ENCODE measurements around the gene ARHGAP26.
A peak's percentile ranks its signal among the peaks of the same experiment; 100 is the strongest.

The ARHGAP26 gene

DNA sequence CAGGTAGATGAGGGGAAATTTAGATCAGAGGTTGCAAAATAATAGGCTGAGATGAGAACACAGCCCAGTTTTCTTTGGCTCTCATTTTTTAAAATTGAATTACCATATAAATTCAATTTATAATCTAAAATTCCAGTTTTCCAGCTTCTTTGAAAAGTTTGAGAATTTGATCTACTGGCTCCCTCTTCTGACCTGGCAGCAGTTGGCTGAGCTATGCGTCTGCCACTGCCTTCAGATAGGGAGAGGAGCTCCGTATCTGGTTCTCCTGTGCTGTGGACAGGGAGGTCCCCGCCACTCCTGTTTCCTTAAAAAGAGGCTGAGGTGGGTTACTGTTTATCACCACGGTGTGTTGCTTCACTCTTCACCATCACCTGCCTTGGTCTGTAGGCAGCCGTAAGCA lies 103.7 kb downstream of the ARHGAP26 start:
- H3K4me1 ChIP-seq, result no peaks in the 10 kb centered on the region
- no peak for DNase-seq (ENCODE audit: low spot score in 2 of 2)
- H3K9me3 ChIP-seq, result no peaks in the 10 kb centered on the region
- in situ Hi-C loops (cut with MboI; ENCODE audit: low sequenced_read_pairs), result no loop called here
- H3K27me3 ChIP-seq (ENCODE audit: low read depth), result no peaks in the 10 kb centered on the region
- H3K36me3 ChIP-seq (replicated peaks), result no peaks in the 10 kb centered on the region
- no peak overlapping the region for H3K4me3 ChIP-seq

- no peak for DNase-seq (ENCODE audit: low spot score in 2 of 2)
- Histone ChIP-seq H3K27me3 (ENCODE audit: low read depth) (no peaks in the 10 kb centered on the region), H3K4me3 (no peak overlapping the region), H3K4me1 (no peaks in the 10 kb centered on the region), H3K36me3 (replicated peaks) (no peaks in the 10 kb centered on the region), H3K9me3 (no peaks in the 10 kb centered on the region)
- in situ Hi-C loops (cut with MboI; ENCODE audit: low sequenced_read_pairs), result no loop called here
Measured at GRCh38 chr5:142874540-142874939, 104.4 kb downstream of the ARHGAP26 start.

DNA sequence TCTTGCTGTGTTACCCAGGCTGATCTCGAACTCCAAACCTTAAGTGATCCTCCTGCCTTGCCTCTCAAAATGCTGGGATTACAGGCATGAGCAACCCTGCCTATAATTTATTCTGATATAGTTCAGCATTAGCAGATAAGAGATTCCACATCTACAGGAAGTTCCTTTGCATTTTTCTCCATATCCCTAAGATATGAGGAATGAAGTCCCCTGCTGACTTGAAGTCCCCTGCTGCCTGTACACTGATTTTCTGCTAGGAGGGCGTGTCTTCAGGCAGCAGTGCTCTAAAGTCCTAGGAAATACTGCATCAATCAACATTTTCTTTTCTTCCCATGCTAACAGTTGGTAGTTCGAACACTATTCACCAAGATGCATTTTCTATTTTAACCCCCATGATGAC lies 105.8 kb downstream of the ARHGAP26 start:
- Histone ChIP-seq H3K4me3 (no peak overlapping the region), H3K4me1 (no peaks in the 10 kb centered on the region), H3K9me3 (no peaks in the 10 kb centered on the region), H3K36me3 (replicated peaks) (no peaks in the 10 kb centered on the region), H3K27me3 (ENCODE audit: low read depth) (no peaks in the 10 kb centered on the region)
- DNase-seq (ENCODE audit: low spot score in 2 of 2), result no peak
- in situ Hi-C loops (cut with MboI; ENCODE audit: low sequenced_read_pairs), result loop anchor here (25.0 kb wide), 2 partner anchors 264 to 714 kb away; no protein-coding TSS in a partner anchor

- Histone ChIP-seq H3K4me1 (no peaks in the 10 kb centered on the region), H3K27me3 (ENCODE audit: low read depth) (no peaks in the 10 kb centered on the region), H3K9me3 (no peaks in the 10 kb centered on the region), H3K36me3 (replicated peaks) (no peaks in the 10 kb centered on the region), H3K4me3 (no peak overlapping the region)
- in situ Hi-C loops (cut with MboI; ENCODE audit: low sequenced_read_pairs), result loop anchor here (25.0 kb wide), 2 partner anchors 265 to 715 kb away; no protein-coding TSS in a partner anchor
- DNase-seq (ENCODE audit: low spot score in 2 of 2), result no peak
Measured at GRCh38 chr5:142876817-142877216, 106.6 kb downstream of the ARHGAP26 start.

- Histone ChIP-seq H3K9me3 (no peaks in the 10 kb centered on the region), H3K4me3 (no peak overlapping the region), H3K4me1 (no peaks in the 10 kb centered on the region), H3K27me3 (ENCODE audit: low read depth) (no peaks in the 10 kb centered on the region), H3K36me3 (replicated peaks) (no peaks in the 10 kb centered on the region)
- DNase-seq (ENCODE audit: low spot score in 2 of 2), result no peak
- in situ Hi-C loops (cut with MboI; ENCODE audit: low sequenced_read_pairs), result loop anchor here (25.0 kb wide), 2 partner anchors 266 to 716 kb away; no protein-coding TSS in a partner anchor
Measured at GRCh38 chr5:142878111-142878510, 107.9 kb downstream of the ARHGAP26 start.

- H3K9me3 ChIP-seq, result no peaks in the 10 kb centered on the region
- in situ Hi-C loops (cut with MboI; ENCODE audit: low sequenced_read_pairs), result loop anchor here (25.0 kb wide), 2 partner anchors 266 to 716 kb away; no protein-coding TSS in a partner anchor
- no peak overlapping the region for H3K4me3 ChIP-seq
- H3K27me3 ChIP-seq (ENCODE audit: low read depth), result no peaks in the 10 kb centered on the region
- no peaks in the 10 kb centered on the region for H3K36me3 ChIP-seq (replicated peaks)
- no peak for DNase-seq (ENCODE audit: low spot score in 2 of 2)
- no peaks in the 10 kb centered on the region for H3K4me1 ChIP-seq
Measured at GRCh38 chr5:142878638-142879037, 108.5 kb downstream of the ARHGAP26 start.

DNA sequence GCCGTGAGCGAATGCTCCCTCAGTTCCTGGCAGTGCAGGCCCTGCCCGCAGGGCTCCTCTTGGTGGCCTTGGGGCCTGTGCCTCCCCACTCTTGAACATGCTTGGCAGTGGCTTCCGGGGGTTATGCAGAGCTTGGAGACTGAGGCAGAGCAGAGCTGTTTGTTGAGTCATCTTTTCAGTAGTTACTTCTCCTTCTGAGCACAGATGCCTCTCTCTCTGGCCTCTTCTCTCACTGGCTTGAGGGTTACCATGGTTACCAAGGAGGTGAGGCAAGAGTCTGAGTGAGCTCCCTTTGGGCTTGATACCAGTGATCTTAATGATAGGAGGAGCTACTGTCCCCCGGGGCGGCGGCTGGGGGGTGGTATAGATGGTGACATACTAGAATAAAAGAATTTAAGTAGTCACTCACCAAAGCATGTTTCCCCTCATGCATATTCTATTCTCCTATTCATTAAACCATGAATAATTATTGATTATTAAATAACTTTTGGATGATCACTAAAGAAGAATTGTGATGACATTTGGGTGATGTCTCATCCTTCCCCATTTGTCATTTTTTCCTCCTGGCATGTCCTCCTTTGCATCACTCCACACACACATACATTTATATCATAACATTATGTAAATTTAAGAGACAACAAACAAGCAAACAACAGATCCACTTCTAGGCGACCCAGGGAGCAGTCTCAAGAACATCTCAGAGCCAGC lies 111.1 kb downstream of the ARHGAP26 start:
- DNase-seq (ENCODE audit: low spot score in 2 of 2), result no peak
- H3K4me1 ChIP-seq, result no peaks in the 10 kb centered on the region
- no peak overlapping the region for H3K4me3 ChIP-seq
- H3K36me3 ChIP-seq (replicated peaks), result no peaks in the 10 kb centered on the region
- no peaks in the 10 kb centered on the region for H3K9me3 ChIP-seq
- in situ Hi-C loops (cut with MboI; ENCODE audit: low sequenced_read_pairs), result loop anchor here (25.0 kb wide), 2 partner anchors 269 to 719 kb away; no protein-coding TSS in a partner anchor
- H3K27me3 ChIP-seq (ENCODE audit: low read depth), result no peaks in the 10 kb centered on the region

DNA sequence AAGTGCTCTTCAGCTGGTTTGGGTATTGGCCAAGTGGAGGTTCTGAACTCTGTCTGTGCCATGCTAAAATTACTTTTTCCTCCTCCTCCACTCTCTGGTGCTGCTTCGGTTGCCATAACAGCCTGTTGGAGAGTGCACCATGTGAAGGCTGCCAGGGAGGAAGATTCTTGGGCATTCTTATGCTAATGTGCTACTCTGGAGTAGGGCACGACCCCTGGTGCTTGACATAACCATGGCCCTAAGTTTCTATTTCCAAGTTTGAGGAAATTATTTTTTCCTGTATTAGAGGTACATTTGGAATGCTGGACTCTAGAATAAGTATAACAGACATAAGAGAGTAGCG lies 111.6 kb downstream of the ARHGAP26 start:
- Histone ChIP-seq H3K4me1 (no peaks in the 10 kb centered on the region), H3K36me3 (replicated peaks) (no peaks in the 10 kb centered on the region), H3K9me3 (no peaks in the 10 kb centered on the region), H3K27me3 (ENCODE audit: low read depth) (no peaks in the 10 kb centered on the region), H3K4me3 (no peak overlapping the region)
- in situ Hi-C loops (cut with MboI; ENCODE audit: low sequenced_read_pairs), result loop anchor here (25.0 kb wide), 2 partner anchors 269 to 719 kb away; no protein-coding TSS in a partner anchor
- DNase-seq (ENCODE audit: low spot score in 2 of 2), result no peak

- Histone ChIP-seq H3K27me3 (ENCODE audit: low read depth) (no peaks in the 10 kb centered on the region), H3K9me3 (no peaks in the 10 kb centered on the region), H3K4me3 (no peak overlapping the region), H3K4me1 (no peaks in the 10 kb centered on the region), H3K36me3 (replicated peaks) (no peaks in the 10 kb centered on the region)
- in situ Hi-C loops (cut with MboI; ENCODE audit: low sequenced_read_pairs), result loop anchor here (25.0 kb wide), 2 partner anchors 271 to 721 kb away; no protein-coding TSS in a partner anchor
- no peak for DNase-seq (ENCODE audit: low spot score in 2 of 2)
Measured at GRCh38 chr5:142883025-142883424, 112.8 kb downstream of the ARHGAP26 start.

DNA sequence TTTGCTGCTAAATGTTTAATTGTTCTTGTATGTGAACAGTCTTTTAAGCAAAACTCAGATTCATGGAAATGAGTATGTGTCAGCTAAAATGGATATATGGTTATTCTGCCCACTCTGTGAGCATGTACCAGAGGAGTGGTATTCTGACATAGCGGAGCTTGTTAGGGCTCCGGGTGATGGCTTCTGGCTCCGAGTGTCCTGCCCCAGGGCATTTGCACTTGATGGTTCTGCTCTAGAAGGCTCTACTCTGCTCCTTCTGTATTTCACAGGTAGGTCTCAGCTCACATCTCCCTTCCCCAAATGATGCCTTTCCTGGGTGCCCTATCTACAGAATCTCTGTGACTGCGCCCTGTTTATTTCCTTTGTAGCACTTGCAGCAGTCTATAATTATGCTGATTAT lies 113.3 kb downstream of the ARHGAP26 start:
- no peaks in the 10 kb centered on the region for H3K27me3 ChIP-seq (ENCODE audit: low read depth)
- in situ Hi-C loops (cut with MboI; ENCODE audit: low sequenced_read_pairs), result loop anchor here (25.0 kb wide), 2 partner anchors 271 to 721 kb away; no protein-coding TSS in a partner anchor
- no peak overlapping the region for H3K4me3 ChIP-seq
- no peak for DNase-seq (ENCODE audit: low spot score in 2 of 2)
- H3K9me3 ChIP-seq, result no peaks in the 10 kb centered on the region
- no peaks in the 10 kb centered on the region for H3K4me1 ChIP-seq
- H3K36me3 ChIP-seq (replicated peaks), result no peaks in the 10 kb centered on the region

- H3K9me3 ChIP-seq, result no peaks in the 10 kb centered on the region
- no peaks in the 10 kb centered on the region for H3K36me3 ChIP-seq (replicated peaks)
- H3K27me3 ChIP-seq (ENCODE audit: low read depth), result no peaks in the 10 kb centered on the region
- in situ Hi-C loops (cut with MboI; ENCODE audit: low sequenced_read_pairs), result loop anchor here (25.0 kb wide), 2 partner anchors 272 to 722 kb away; no protein-coding TSS in a partner anchor
- DNase-seq (ENCODE audit: low spot score in 2 of 2), result no peak
- no peaks in the 10 kb centered on the region for H3K4me1 ChIP-seq
- H3K4me3 ChIP-seq, result no peak overlapping the region
Measured at GRCh38 chr5:142884029-142884428, 113.9 kb downstream of the ARHGAP26 start.

DNA sequence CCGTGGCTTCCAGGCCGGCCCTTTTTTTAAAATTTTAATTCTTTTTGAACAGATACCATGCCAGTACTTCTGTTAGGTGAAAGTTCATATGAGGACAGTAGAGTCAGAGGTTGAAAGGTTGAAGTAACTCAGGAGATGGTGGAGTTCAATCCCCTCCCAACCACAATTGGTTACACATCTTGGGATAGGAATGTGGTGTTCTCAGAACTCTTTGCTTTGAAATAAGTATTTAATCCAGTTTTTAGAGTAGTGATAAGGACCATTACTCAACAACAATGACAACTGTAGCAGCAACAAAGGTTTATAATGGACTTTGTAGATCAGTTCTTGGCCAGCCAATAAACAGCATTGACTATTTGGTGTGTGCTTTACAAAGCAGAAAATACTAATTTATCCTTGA lies 116.0 kb downstream of the ARHGAP26 start:
- Histone ChIP-seq H3K4me3 (no peak overlapping the region), H3K36me3 (replicated peaks) (no peaks in the 10 kb centered on the region), H3K27me3 (ENCODE audit: low read depth) (no peaks in the 10 kb centered on the region), H3K9me3 (no peaks in the 10 kb centered on the region), H3K4me1 (no peaks in the 10 kb centered on the region)
- in situ Hi-C loops (cut with MboI; ENCODE audit: low sequenced_read_pairs), result loop anchor here (5.0 to 25.0 kb wide), 3 partner anchors 169 to 724 kb away; no protein-coding TSS in a partner anchor
- DNase-seq (ENCODE audit: low spot score in 2 of 2), result no peak

GRCh38 chr5:142886956-142887355 lies 116.8 kb downstream of the ARHGAP26 start:
- in situ Hi-C loops (cut with MboI; ENCODE audit: low sequenced_read_pairs), result loop anchor here (5.0 to 25.0 kb wide), 3 partner anchors 170 to 725 kb away; no protein-coding TSS in a partner anchor
- Histone ChIP-seq H3K36me3 (replicated peaks) (no peaks in the 10 kb centered on the region), H3K4me3 (no peak overlapping the region), H3K27me3 (ENCODE audit: low read depth) (no peaks in the 10 kb centered on the region), H3K9me3 (no peaks in the 10 kb centered on the region), H3K4me1 (no peaks in the 10 kb centered on the region)
- DNase-seq (ENCODE audit: low spot score in 2 of 2), result no peak

- Histone ChIP-seq H3K27me3 (ENCODE audit: low read depth) (no peaks in the 10 kb centered on the region), H3K4me1 (no peaks in the 10 kb centered on the region), H3K36me3 (replicated peaks) (no peaks in the 10 kb centered on the region), H3K9me3 (no peaks in the 10 kb centered on the region), H3K4me3 (no peak overlapping the region)
- DNase-seq (ENCODE audit: low spot score in 2 of 2), result peak; percentile 45 to 47
- in situ Hi-C loops (cut with MboI; ENCODE audit: low sequenced_read_pairs), result loop anchor here (5.0 to 25.0 kb wide), 3 partner anchors 171 to 726 kb away; no protein-coding TSS in a partner anchor
Measured at GRCh38 chr5:142888469-142889085, 118.4 kb downstream of the ARHGAP26 start.
